Aorta (tissue), 5 donors: Measurements from ENCODE around the gene BMPR1A. TPM values are rescaled to one million over a fixed set of nuclear protein-coding genes. Genes with fewer than 3 reads are reported as not detected.

Source experiments
- ATAC-seq: fragments of 200-7000 bp; cut with Tn5 transposase; one replicate; pipeline ENCODE4 v1.9.1; 2022; ENCODE audit warnings: moderate library complexity; ENCODE audit not compliant: low FRiP score
- DNase-seq, 2 donors: peaks; one replicate each; pipeline ENCODE4 v3.0.0-alpha.2; 2020
- H3K27ac ChIP-seq, 2 donors: one replicate each; pipeline ENCODE4 v1.5.1; 2013; ENCODE audit warnings: low read length in 2 of 2, mild to moderate bottlenecking in 2 of 2, moderate library complexity in 2 of 2, control low read depth in 1 of 2, inconsistent platforms in 1 of 2, low read depth in 1 of 2
- H3K27me3 ChIP-seq, 2 donors: one replicate each; pipeline ENCODE4 v1.6.1; 2013; ENCODE audit warnings: control low read depth in 1 of 2, low read length in 1 of 2, mild to moderate bottlenecking in 1 of 2, moderate library complexity in 1 of 2; ENCODE audit not compliant: insufficient read depth in 2 of 2, control insufficient read depth in 1 of 2
- H3K36me3 ChIP-seq, 2 donors: one replicate each; pipeline ENCODE4 v1.6.1; 2013; ENCODE audit warnings: control low read depth in 1 of 2, low read length in 1 of 2, mild to moderate bottlenecking in 1 of 2; ENCODE audit not compliant: insufficient read depth in 2 of 2, control insufficient read depth in 1 of 2
- H3K4me1 ChIP-seq, 2 donors: one replicate each; pipeline ENCODE4 v1.6.1; 2013; ENCODE audit warnings: low read length in 2 of 2, control low read depth in 1 of 2, mild to moderate bottlenecking in 1 of 2, moderate library complexity in 1 of 2; ENCODE audit not compliant: insufficient read depth in 2 of 2, control insufficient read depth in 1 of 2
- H3K4me3 ChIP-seq, 2 donors: one replicate each; pipeline ENCODE4 v1.5.1; 2013; ENCODE audit warnings: low read length in 2 of 2, control low read depth in 1 of 2, mild to moderate bottlenecking in 1 of 2
- H3K9me3 ChIP-seq: one replicate; pipeline ENCODE4 v1.6.1; 2013; ENCODE audit warnings: mild to moderate bottlenecking, low read length; ENCODE audit not compliant: control insufficient read depth
- WGBS, 2 donors: extraction: QIAGEN DNeasy Blood & Tissue Kit; methylation state at CpG; one replicate each; pipeline ENCODE4 v1.1.7; 2013; 5-methylcytosine and 5-hydroxymethylcytosine counted together
- intact Hi-C, 2 donors: fragments of 100-400 bp; cut with DNase I; formaldehyde crosslinking; loops; one replicate each; pipeline versions ENCODE4 v1.14.2 to v1.15.0; 2022
- polyA plus RNA-seq, 2 donors: library from polyadenylated mRNA; stranded (reverse); fragments of 200-250 nt; gene quantifications; one replicate each; pipeline ENCODE4 v1.2.3, GENCODE V29; 2013
- total RNA-seq, 2 donors: library from RNA; stranded (reverse); fragmentation: NEBNext Ultra II Directional; extraction: Animal tissue kit (Norgen Biotek cat#: 25700); gene quantifications; one replicate each; pipeline ENCODE4 v1.2.1, GENCODE V29; 2021
- donor health status: healthy with polysubstance abuse.
- donor health status: Bipolar disorder and iron deficiency.
- donor health status: DM: no; HTN: no; CAD: no.
- donor health status: DM: no; HTN: no; CAD: no.
- donor health status: DM: yes; HTN: yes; CAD: no.

The BMPR1A gene
- total and polyA plus RNA-seq, 4 donors, result 19.3 to 120 (median 63.2) TPM

DNA sequence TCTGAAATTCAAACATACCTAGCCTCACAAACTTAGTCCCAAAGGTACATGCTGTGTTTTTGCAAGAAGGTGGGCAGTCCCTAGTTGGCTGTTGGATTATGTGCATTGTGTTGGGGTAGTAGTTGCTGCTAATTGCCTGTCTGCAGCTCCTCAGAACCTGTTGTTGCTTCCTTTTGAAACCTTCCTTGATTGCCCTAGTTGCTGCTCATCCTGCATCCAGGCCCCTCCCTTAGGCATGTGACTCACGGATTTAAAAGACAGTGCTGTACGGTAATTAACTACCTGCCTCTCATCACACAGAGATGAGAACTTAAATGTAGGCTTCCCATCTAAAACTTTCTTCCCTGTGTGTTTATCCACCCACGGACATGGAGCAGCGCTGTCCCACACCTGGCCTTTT, 67.7 kb downstream of the BMPR1A start:
- H3K27ac ChIP-seq, result no peak overlapping the region
- 74% methylated on average over 4 of the region's 4 CpGs for WGBS, 2 donors
- no peak overlapping the region for H3K4me3 ChIP-seq
- no peak for DNase-seq
- H3K36me3 ChIP-seq, result no peaks in the 10 kb centered on the region
- no peak for ATAC-seq
- H3K27me3 ChIP-seq, result no peaks in the 10 kb centered on the region
- peaks cover 0 to 19% of the 10 kb centered on the region in 2 donors for H3K4me1 ChIP-seq
- intact Hi-C loops, result no loop called here
- H3K9me3 ChIP-seq, result no peaks in the 10 kb centered on the region

GRCh38 chr10:86825366-86825765, 68.9 kb downstream of the BMPR1A start:
- H3K4me3 ChIP-seq, result no peak overlapping the region
- H3K4me1 ChIP-seq, result peaks cover 6 to 25% of the 10 kb centered on the region in 2 donors
- H3K9me3 ChIP-seq, result no peaks in the 10 kb centered on the region
- no peaks in the 10 kb centered on the region for H3K36me3 ChIP-seq
- no peak overlapping the region for H3K27ac ChIP-seq
- no peak for DNase-seq
- no peak for ATAC-seq
- intact Hi-C loops, result no loop called here
- 72 to 73% methylated on average over 2 of the region's 2 CpGs for WGBS, 2 donors
- no peaks in the 10 kb centered on the region for H3K27me3 ChIP-seq

DNA sequence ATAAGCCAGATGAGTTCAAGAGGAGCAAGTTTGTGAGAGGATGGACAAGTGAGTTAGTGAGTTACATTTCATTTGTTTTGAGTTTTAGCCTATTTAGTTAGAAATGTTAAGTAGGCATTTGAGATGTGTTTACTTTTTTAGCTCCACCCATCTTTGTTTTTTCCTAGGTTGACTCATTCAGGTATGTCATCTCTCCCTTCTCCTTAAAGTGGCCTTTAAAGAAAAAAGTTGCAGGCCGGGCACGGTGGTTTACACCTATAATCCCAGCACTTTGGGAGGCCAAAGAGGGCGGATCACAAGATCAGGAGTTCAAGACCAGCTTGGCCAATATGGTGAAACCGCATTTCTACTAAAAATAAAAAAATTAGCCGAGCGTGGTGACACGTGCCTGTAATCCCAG, 71.2 kb downstream of the BMPR1A start:
- Histone ChIP-seq H3K4me3 (no peak overlapping the region), H3K9me3 (no peaks in the 10 kb centered on the region), H3K4me1 (peaks cover 7 to 27% of the 10 kb centered on the region in 2 donors), H3K36me3 (no peaks in the 10 kb centered on the region), H3K27me3 (no peaks in the 10 kb centered on the region), H3K27ac (no peak overlapping the region)
- DNase-seq, result no peak
- WGBS, 2 donors, result 89 to 93% methylated on average over 7 of the region's 7 CpGs
- no peak for ATAC-seq
- intact Hi-C loops, result no loop called here

DNA sequence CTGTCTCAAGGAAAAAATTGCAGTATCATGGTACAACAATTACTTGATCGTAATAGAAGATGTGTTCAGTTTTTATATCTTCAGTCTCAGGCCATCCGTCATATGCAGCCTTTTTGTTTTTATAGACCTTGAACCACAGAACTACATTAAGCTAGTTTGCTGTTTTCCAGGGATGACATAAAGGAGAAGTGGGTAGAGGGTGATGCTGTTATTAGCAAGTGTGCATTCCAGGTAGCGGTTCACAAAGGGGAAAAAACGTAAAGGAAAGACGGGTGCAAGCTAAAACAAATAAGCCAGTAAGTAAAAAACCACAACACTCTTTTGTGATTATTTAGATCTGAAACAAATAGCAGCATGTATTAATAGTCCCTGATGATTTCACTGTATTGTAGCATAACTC, 71.7 kb downstream of the BMPR1A start:
- WGBS, 2 donors, result 67% methylated on average over 5 of the region's 5 CpGs
- intact Hi-C loops, result no loop called here
- H3K4me3 ChIP-seq, result no peak overlapping the region
- no peaks in the 10 kb centered on the region for H3K36me3 ChIP-seq
- no peaks in the 10 kb centered on the region for H3K27me3 ChIP-seq
- ATAC-seq (no peak), DNase-seq (no peak)
- no peaks in the 10 kb centered on the region for H3K9me3 ChIP-seq
- H3K4me1 ChIP-seq, result peaks cover 7 to 31% of the 10 kb centered on the region in 2 donors
- H3K27ac ChIP-seq, result no peak overlapping the region

- H3K27ac ChIP-seq, result no peak overlapping the region
- DNase-seq, result no peak
- no peaks in the 10 kb centered on the region for H3K27me3 ChIP-seq
- ATAC-seq, result no peak
- peak overlapping the region in 1 of 2 donors; percentile 1 for H3K4me3 ChIP-seq
- H3K36me3 ChIP-seq, result no peaks in the 10 kb centered on the region
- peaks cover 7 to 23% of the 10 kb centered on the region in 2 donors for H3K4me1 ChIP-seq
- H3K9me3 ChIP-seq, result no peaks in the 10 kb centered on the region
- WGBS, 2 donors, result 3 to 8% methylated on average over 2 of the region's 2 CpGs
- intact Hi-C loops, result no loop called here
These were observed 73.1 kb downstream of the BMPR1A start for GRCh38 chr10:86829472-86829871.

GRCh38 chr10:86830043-86830591, 73.7 kb downstream of the BMPR1A start:
- ATAC-seq (no peak), DNase-seq (no peak)
- Histone ChIP-seq H3K36me3 (no peaks in the 10 kb centered on the region), H3K4me1 (peaks cover 9 to 27% of the 10 kb centered on the region in 2 donors), H3K27me3 (no peaks in the 10 kb centered on the region), H3K4me3 (no peak overlapping the region), H3K27ac (peak overlapping the region in 1 of 2 donors; percentile 69), H3K9me3 (no peaks in the 10 kb centered on the region)
- WGBS, 2 donors, result 24 to 28% methylated on average over 4 of the region's 4 CpGs
- intact Hi-C loops, result no loop called here

DNA sequence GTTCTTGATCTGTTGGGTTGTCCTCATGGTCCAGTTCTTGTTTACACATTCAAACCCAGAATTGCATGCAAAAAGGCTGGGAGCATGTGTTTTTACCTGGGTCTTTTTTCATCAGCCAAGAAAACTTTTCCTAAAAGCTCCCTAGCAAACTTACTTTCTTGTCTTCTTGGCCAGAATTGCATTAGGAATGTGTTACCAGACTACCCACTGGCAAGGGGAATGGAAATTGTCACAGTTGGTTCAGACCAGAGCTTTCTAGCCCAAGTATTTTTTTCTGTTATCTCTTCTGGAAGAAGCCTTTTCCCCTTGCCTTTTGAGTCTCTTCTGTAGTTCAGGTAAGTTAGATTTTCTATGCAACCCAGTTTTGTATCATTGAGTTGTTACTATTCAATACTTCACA, 77.5 kb downstream of the BMPR1A start:
- no peaks in the 10 kb centered on the region for H3K27me3 ChIP-seq
- intact Hi-C loops, result no loop called here
- ATAC-seq, result no peak
- H3K4me1 ChIP-seq, result peaks cover 11 to 22% of the 10 kb centered on the region in 2 donors
- DNase-seq, result no peak
- H3K27ac ChIP-seq, result no peak overlapping the region
- H3K9me3 ChIP-seq, result no peaks in the 10 kb centered on the region
- no peak overlapping the region for H3K4me3 ChIP-seq
- H3K36me3 ChIP-seq, result no peaks in the 10 kb centered on the region

DNA sequence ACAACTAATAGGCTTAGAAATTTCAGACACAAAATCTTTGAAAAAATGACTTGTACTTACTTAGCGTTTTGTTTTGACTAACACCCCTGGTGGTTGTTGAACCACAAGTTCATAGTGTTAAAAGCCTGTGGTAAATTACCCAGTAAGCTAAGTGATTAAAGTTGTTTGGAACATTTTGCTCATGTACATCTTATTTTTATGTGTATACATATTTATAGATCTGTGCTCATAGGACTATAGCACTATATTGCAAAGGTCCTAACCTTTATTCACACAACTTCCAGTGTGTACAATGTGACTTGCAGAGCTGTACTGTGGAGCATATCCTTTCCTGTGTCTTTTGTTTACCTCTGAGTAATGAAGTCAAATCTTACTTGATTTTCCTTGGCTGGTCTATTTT, 79.6 kb downstream of the BMPR1A start:
- no peak overlapping the region for H3K4me3 ChIP-seq
- no peaks in the 10 kb centered on the region for H3K27me3 ChIP-seq
- no peak for ATAC-seq
- no peak overlapping the region for H3K27ac ChIP-seq
- no peak for DNase-seq
- no peaks in the 10 kb centered on the region for H3K36me3 ChIP-seq
- peaks cover 4 to 11% of the 10 kb centered on the region in 2 donors for H3K4me1 ChIP-seq
- 16 to 25% methylated on average over 1 of the region's 1 CpG for WGBS, 2 donors
- intact Hi-C loops, result no loop called here
- H3K9me3 ChIP-seq, result no peaks in the 10 kb centered on the region

DNA sequence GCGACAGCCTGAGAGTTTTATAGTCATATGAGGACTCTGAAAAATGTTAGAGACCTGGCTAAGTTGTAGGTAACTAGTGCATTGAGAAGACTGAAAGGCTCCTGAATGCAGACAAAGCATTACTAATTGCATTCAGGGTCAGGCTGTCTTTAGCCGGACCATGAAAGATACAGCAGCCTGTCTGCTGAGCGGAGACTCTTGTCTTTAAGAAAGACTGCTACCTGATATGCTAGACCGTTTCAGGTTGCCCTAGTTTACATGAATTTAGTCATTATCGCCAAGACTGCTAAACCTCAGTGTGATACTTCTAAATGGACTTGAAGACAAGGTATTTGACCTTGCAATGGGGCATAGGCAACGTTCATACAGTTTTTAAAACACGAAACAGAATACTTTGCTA, 81.2 kb downstream of the BMPR1A start:
- Histone ChIP-seq H3K4me3 (no peak overlapping the region), H3K36me3 (no peaks in the 10 kb centered on the region), H3K27me3 (no peaks in the 10 kb centered on the region), H3K9me3 (no peaks in the 10 kb centered on the region), H3K4me1 (peaks cover 4 to 11% of the 10 kb centered on the region in 2 donors), H3K27ac (no peak overlapping the region)
- intact Hi-C loops, result no loop called here
- DNase-seq (no peak), ATAC-seq (no peak)
- WGBS, 2 donors, result 83 to 85% methylated on average over 7 of the region's 7 CpGs
